Neural progenitor cell (in vitro differentiated cells): ENCODE data around the gene TRAF2.

Source experiments
- CTCF ChIP-seq: fragments of 200-600 bp; sonication (generic); IDR thresholded peaks from 2 replicates; pipeline ENCODE4 v1.5.1; 2017; ENCODE audit warnings: antibody characterized with exemption, mild to moderate bottlenecking
- EZH2 ChIP-seq: fragments of 200-600 bp; sonication (generic); IDR thresholded peaks from 2 replicates; pipeline ENCODE4 v1.6.1; 2017; ENCODE audit warnings: antibody characterized with exemption, mild to moderate bottlenecking, moderate library complexity

DNA sequence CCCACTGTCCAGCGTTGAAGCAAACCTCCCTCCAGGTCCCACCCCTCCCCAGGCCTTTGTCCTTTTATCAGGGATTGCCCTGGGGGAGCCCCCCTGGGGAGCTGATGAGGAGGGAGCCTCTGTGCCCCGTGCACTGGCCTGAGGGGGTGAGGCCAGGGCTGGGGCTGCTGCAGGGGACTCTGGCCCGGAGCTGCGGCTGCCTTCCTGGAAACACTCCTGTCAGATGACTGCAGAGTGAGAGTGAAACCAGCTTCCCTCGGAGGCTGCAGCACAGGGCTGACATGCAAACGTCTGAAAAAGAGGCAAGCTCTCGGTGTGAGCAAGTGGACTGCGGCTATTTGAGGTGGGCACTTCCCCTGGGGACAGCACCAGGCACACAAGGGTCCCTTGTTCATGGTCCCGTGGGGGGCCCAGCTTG, 4.6 kb upstream of the TRAF2 start:
- TF ChIP-seq CTCF (no peak), EZH2 (no peak)
